ENCODE measurements around the gene PKP4. TPM values are rescaled to one million over a fixed set of nuclear protein-coding genes. Genes with fewer than 3 reads are reported as not detected.

Gene PKP4
- total and polyA plus RNA-seq, 9 of the 15 experiments (the other 6 are each of a cell fraction or from before 2014, with no cell fraction given), result 24.6 to 99.1 (median 74.0) TPM

- Histone ChIP-seq H3K27me3 (ENCODE audit: control insufficient read depth in 2 of 2, insufficient read depth in 2 of 2, low read length in 2 of 2) (no peaks in the 10 kb centered on the region), H3K4me3 (no peak overlapping the region), H2AFZ (ENCODE audit: low read depth, low read length) (no peak overlapping the region), H4K20me1 (replicated peaks; ENCODE audit: control insufficient read depth, insufficient read depth, low read length) (no peaks in the 10 kb centered on the region), H3K9me1 (ENCODE audit: control insufficient read depth, insufficient read depth, low read length) (no peaks in the 10 kb centered on the region), H3K27ac (ENCODE audit: extremely low read depth, low read depth, low read length) (no peak overlapping the region), H3K4me1 (replicated peaks in 1 of 2; ENCODE audit: control insufficient read depth in 2 of 2, insufficient read depth in 2 of 2, low read length in 2 of 2) (peaks cover 0 to 6% of the 10 kb centered on the region in 2 experiments; a peak in 1 of 5 replicates), H3K9me3 (replicated peaks; ENCODE audit: control insufficient read depth, insufficient read depth, low read depth, low read length) (no peaks in the 10 kb centered on the region), H3K36me3 (ENCODE audit: control insufficient read depth, insufficient read depth, low read length) (peaks cover 28% of the 10 kb centered on the region), H3K79me2 (ENCODE audit: control insufficient read depth, insufficient read depth, low read length) (no peaks in the 10 kb centered on the region), H3K9ac (ENCODE audit: insufficient read depth in 1 of 2, low read depth in 2 of 2, low read length in 2 of 2) (no peak overlapping the region), H3K4me2 (ENCODE audit: insufficient read depth, low read length) (no peak overlapping the region)
- CTCF ChIA-PET (ENCODE audit: low intra/inter-chr PET ratio), result no interaction called here
- WGBS (ENCODE audit: insufficient coverage, low coverage, missing lambda C conversion rate), result 4% methylated on average over 2 of the region's 2 CpGs
- intact Hi-C loops (cut with micrococcal nuclease), result no loop called here
- in situ Hi-C loops (cut with MboI), result no loop called here
- POLR2A ChIA-PET, result interaction anchor here (1.3 kb wide), 1 partner anchor 16 kb away, joined by 3 read pairs; no protein-coding TSS in a partner anchor
- DNase-seq (ENCODE audit: extremely low read depth in 1 of 4, low spot score in 3 of 4) (peak; percentile 23 to 65 (median 52)), FAIRE-seq (peak; percentile 64), ATAC-seq (peak; percentile 64)
- no TSS peak for BruUV-seq (replicated peaks)
- no peak for TF ChIP-seq TBL1XR1 (IDR thresholded peaks at IDR 0.05; ENCODE audit: low read length in 2 of 2)
- no peak for TF ChIP-seq KAT8 (IDR thresholded peaks at IDR 0.05; ENCODE audit: low read depth)
- no peak for TF ChIP-seq ZNF644 (tag; IDR thresholded peaks at IDR 0.05; ENCODE audit: low read depth)
- TF ChIP-seq ZNF197 (CRISPR knock-in tag; IDR thresholded peaks at IDR 0.05; ENCODE audit: low read depth), result no peak
- no peak for TF ChIP-seq ILK (tag; IDR thresholded peaks at IDR 0.05; ENCODE audit: borderline replicate concordance, low read depth)
- TF ChIP-seq MLX (CRISPR knock-in tag; conservative IDR thresholded peaks at IDR 0.05), result no peak
- no peak for TF ChIP-seq ZBTB2 (IDR thresholded peaks at IDR 0.05)
- peak; percentile 64 for TF ChIP-seq BHLHE40 (IDR thresholded peaks at IDR 0.05; ENCODE audit: low read length)
- no peak for TF ChIP-seq ZNF407 (IDR thresholded peaks at IDR 0.05; ENCODE audit: low read depth)
- peak; percentile 43; the same call in 1 of the 2 replicates for TF ChIP-seq TAL1 (IDR thresholded peaks at IDR 0.05)
- TF ChIP-seq ZFP36 (IDR thresholded peaks at IDR 0.05; ENCODE audit: low read depth, low read length, partially characterized antibody), result no peak
- no peak for TF ChIP-seq GATAD2A (IDR thresholded peaks at IDR 0.05)
- TF ChIP-seq TEAD4 (IDR thresholded peaks at IDR 0.05; ENCODE audit: low read length), result 0 out of 2 replicates have a peak, but pooled peaks have one; percentile 38
- TF ChIP-seq TEAD4 (CRISPR knock-in tag; IDR thresholded peaks at IDR 0.05; ENCODE audit: borderline replicate concordance), result no peak
These were observed 145.3 kb downstream of the PKP4 start for GRCh38 chr2:158602027-158602426.
